CMK (cell line): Measurements from ENCODE around the gene ZNF100.
A peak's percentile ranks its signal among the peaks of the same experiment; 100 is the strongest.
"Not testable (repeated sequence)": the region's sequence is repeated elsewhere in the genome, so short reads cannot be mapped to it uniquely, and the experiment has no call there.

Experiments
- DNase-seq: peaks from one replicate; pipeline ENCODE4 v3.0.0-alpha.2; 2010; ENCODE audit warnings: low read depth

ZNF100 gene

DNA sequence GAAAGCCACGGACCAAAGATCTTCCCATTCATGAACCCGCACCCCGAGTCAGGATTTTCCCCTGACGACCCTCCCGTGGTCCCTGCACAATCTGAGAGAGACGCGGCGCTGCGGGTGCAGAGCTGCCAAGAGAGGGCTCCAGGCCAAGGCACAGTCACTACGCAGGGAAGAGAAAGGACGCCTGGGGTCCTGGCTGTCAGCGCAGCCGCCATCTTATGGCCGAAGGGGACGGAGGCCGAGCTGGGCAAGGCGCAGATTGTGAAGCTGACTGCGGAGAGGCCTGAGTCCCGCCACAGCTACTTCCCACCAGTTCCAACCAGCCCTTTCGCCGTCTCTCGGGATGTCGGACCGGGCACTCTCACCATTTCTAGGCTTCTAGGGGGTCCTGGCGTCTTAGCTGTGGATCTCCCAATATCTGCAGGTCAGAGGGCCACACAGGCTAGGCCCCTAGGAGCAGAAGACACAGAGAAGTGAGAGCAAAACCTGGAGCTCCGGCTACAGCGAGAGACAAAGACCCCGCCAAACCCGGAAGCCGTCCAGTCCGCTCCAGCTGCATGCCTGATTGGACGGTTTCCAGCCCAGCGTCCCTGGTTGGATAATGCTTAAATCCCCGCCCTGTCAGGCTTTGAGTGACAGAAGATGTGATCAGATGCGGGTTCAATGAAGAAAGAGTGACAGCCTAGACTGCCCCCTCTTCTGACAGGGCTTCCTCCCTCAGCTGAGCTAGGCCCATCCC is at the start of gene ZNF100:
Gene ZNF100 (minus strand): TSS at position 515 of the 736 bp plus-strand sequence. CDS start 150 bp downstream, at position 365.
- peak; percentile 71 for DNase-seq

DNA sequence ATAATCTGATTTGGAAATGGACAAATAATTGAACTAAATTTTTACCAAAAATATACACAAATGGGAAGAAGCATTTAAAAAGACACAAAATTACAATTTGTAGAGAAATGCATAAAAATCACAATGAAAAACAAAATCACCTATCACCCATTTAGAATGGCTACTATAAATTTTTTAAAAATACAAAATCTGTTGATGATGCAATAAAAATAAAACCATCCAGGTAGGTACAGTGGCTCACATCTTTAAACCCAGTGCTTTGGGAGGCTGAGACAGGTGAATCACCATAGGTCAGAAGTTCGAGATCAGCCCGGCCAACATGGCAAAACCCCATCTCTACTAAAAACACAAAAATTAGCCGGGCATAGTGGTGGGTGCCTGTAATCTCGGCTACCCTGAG is 45.1 kb upstream of the ZNF100 start:
- DNase-seq = no peak

DNA sequence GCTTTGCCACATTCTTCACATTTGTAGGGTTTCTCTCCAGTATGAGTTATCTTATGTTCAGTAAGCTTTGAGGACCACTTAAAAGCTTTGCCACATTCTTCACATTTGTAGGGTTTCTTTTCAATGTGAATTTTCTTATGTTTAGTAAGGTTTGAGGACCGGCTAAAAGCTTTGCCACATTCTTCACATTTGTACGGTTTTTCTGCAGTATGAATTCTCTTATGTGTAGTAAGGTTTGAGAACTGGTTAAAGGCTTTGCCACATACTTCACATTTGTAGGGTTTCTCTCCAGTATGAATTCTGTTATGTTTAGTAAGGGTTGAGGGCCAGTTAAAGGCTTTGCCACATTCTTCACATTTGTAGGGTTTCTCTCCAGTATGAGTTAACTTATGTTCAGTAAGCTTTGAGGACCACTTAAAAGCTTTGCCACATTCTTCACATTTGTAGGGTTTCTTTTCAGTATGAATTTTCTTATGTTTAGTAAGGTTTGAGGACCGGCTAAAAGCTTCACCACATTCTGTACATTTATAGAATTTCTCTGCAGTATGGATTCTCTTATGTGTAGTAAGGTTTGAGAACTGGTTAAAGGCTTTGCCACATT is 41.1 kb upstream of the ZNF100 start:
- DNase-seq = not testable (repeated sequence)

DNA sequence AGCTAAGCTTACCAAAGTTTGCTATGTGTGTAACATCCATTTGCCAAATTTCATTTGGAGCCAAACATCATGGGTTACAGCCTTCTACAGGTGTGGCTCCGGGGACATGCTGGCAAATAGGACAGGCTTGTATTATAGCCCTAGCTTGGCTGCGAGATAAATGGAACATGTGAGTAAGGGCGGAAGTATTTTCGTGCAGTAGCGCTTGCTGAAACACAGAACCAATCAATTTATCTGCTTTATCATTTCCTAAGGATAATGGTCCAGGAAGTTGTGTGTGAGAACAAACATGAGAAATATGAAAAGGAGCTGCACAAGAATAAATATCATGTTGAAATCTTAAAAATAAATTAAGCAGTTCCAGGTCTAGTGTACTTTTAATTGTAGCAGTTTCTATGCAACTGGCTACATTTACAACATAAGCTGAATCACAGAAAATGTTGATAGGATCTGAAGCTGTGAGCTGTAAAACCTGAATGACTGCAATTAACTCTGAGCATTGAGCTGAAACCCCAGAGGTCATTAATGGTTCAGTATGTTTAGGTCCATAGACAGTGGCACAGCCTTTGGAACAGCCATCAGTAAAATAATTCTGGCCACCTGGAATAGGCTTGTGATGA is 22.2 kb upstream of the ZNF100 start:
- no peak for DNase-seq

DNA sequence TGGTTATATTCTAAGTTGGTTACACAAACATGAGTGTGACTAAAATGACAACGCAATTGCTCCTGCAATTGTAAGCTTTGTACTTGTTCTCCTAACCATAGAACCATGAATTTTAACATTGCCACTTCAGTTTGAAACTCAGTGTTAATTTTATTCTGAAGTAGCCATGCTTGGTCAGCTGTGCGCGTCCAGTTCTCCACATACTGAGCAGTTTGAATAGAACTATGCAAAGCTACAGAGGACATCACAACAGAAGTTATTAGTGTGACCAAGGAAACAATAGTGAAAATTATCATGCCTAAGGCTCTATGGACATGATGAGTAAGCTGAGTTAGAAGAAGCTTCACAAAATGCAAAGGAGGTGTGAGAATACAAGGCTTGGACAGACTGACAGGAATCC is 19.6 kb upstream of the ZNF100 start:
- DNase-seq = no peak

DNA sequence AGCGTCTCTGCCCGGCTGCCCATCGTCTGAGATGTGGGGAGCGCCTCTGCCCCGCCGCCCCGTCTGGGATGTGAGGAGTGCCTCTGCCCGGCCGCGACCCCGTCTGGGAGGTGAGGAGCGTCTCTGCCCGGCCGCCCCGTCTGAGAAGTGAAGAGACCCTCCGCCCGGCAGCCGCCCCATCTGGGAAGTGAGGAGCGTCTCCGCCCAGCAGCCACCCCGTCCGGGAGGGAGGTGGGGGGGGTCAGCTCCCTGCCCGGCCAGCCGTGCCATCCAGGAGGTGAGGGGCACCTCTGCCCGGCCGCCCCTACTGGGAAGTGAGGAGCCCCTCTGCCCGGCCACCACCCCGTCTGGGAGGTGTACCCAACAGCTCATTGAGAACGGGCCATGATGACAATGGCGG is 8.4 kb upstream of the ZNF100 start:
- not testable (repeated sequence) for DNase-seq

DNA sequence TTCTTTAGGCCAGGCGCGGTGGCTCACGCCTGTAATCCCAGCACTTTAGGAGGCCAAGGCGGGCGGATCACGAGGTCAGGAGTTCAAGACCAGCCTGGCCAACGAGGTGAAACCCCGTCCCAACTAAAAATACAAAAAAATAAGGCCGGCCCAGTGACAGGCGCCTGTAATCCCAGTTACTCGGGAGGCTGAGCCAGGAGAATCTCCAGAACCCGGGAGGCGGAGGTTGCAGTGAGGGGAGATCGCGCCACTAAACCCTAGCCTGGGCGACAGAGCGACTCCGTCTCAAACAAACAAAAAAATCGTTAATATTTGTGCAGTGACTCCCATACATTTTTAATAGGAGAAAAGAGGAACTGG is 694 bp downstream of the ZNF100 start:
- DNase-seq = not testable (repeated sequence)

DNA sequence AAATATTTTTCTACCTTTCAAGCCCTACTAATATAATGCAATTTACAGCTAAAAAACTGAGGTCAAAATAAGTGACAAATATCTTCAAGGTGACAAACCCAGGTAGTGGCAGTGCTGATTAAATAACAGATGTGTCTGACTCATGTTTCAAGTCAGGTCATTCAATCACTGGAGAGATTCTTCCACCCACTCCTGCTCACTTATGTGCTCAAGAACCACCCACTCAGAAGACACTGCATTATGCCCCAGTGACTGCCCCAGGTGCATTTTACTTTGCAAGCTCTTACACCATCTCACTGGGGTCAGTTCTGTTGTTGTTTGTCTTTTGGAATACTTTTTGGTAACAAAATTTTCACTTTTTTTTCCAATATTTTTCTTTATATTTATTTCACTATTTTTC is 2.2 kb downstream of the ZNF100 start:
- no peak for DNase-seq

DNA sequence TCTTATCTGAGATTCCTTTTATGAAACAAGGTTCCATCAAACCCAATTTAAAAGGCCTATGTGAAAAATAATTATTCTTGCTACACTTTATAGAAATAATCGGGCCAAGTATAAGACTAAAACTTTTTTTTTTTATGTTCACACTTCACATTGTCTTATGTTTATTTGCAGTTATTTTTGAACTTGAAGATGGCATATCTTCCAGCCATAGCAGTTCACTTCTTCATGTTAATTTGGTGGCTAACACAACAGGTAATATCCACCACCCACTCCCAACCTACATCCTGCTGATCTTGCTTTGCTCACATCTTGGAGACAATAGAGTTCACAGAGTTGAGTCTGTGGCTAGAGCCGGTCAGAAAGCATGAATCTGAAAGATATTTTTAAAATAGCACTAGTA is 5.8 kb downstream of the ZNF100 start:
- DNase-seq = not testable (repeated sequence)

DNA sequence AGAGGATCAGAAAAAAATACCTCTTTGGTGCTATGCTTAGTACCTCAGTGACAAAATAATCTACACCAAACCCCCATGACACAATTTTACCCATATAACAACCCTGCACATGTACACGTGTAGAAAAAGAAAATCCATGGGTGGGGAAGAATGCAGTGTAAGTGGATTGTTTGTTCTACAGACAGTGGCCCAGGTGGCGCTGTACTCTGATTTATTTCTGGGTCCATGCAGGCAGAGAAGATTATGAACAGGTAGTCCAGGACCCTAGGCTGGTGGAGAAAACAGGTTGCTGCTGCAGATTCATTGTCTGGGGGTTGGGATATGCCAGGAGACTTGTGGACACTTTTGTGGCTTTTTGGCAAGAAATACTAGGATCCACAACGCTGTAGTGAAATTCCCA is 9.1 kb downstream of the ZNF100 start:
- DNase-seq = no peak

DNA sequence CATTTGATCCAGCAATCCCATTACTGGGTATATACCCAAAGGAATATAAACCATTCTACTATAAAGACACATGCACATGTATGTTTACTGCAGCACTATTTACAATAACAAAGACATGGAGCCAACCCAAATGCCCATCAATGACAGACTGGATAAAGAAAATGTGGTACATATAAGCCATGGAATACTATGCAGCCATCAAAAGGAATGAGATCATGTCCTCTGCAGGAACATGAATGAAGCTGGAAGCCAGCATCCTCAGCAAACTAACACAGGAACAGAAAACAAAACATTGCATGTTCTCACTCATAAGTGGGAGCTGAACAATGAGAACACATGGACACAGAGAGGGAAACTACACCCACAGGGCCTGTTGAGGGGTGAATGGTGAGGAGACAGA is 11.8 kb downstream of the ZNF100 start:
- DNase-seq = not testable (repeated sequence)

DNA sequence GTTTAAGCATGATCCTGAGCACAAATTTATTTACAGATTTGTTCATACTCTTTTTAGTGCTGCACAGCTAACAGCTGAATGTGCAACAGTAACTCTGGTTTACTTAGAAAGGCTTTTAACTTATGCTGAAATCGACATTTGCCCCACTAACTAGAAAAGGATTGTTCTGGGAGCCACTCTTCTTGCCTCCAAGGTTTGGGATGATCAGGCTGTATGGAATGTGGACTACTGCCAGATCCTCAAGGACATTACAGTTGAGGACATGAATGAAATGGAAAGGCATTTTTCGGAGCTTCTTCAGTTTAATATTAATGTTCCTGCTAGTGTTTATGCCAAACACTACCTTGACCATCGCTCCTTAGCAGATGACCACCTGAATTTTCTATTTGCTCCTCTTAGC is 16.0 kb downstream of the ZNF100 start:
- DNase-seq = no peak

DNA sequence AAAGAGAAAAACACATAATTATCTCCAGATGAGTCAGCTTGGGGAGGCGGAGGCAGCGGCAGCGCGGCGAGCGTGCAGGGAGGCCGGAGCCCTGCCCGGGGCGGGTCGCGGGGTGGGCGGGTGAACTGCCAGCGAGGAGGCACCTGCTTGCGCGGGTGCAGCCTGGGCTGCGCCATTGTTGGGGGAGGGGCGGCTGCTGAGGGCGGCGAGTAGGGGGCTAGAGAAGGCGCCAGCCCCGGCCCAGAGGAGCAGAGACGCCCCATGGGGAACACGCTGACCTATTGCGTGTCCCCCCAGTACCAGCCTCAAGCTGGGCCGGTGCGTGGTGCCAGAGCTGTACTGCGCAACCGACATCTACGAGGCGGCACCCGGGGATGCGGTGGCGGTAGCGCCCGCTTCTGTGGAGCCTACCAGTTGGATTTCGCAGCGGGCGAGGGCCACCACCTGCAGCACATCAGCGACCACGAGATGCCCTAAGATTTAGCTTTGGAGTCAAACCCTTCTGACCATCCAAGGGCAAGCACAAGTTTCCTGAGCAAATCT is 16.7 kb downstream of the ZNF100 start:
- DNase-seq = no peak

DNA sequence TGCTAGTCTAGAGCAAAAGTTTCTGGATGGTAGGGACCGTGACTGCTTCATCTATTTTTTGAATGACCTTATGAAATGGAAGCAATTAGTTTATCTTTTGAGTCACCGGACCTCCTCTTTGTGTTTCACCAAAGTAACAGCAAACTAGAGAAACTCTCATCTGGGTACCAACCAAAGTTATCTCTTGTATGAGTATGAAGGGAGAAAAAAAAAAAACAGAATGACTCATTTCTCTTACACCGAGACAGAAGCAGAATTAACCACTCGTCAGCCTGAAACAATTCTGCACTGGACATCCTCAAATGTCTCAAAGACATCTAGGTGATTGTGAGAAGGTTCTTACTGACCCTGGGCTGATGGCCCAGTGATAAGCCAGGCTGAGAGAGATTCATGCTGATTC is 18.3 kb downstream of the ZNF100 start:
- DNase-seq = no peak

DNA sequence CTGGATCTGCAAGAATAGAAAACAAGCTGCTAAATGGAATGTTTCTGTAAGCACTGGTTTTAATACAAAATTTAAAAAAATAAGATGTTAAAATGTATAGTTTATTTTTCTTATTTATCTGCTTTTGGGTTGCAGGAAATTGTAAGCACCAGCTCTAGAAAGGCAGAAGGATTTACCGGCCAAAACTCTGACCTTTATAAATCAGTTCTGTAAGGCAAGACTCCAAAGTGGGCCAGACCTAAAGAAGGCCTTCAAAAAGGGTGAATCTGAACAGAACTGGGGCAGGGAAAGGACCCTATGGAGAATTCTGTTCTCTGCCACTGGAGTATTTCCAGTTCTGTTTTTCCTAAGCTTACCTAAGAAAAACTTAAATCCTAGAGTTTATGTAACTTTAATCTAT is 19.3 kb downstream of the ZNF100 start:
- DNase-seq = no peak

DNA sequence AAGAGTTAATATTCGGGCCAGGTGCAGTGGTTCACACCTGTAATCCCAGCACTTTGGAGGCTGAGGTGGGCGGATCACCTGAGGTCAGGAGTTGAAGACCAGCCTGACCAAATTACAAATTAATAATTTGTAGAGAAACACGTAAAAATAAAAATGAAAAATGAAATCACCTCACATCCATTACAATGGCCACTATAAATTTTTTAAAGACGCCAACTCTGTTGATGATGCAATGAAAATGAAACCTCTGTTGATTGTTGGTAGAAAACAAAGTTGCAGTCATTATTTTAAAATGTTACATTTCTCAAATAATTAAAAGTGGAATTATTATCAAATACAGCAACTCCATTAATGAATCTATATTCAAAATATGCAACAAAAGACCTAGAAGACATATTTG is 26.8 kb downstream of the ZNF100 start:
- DNase-seq = no peak

DNA sequence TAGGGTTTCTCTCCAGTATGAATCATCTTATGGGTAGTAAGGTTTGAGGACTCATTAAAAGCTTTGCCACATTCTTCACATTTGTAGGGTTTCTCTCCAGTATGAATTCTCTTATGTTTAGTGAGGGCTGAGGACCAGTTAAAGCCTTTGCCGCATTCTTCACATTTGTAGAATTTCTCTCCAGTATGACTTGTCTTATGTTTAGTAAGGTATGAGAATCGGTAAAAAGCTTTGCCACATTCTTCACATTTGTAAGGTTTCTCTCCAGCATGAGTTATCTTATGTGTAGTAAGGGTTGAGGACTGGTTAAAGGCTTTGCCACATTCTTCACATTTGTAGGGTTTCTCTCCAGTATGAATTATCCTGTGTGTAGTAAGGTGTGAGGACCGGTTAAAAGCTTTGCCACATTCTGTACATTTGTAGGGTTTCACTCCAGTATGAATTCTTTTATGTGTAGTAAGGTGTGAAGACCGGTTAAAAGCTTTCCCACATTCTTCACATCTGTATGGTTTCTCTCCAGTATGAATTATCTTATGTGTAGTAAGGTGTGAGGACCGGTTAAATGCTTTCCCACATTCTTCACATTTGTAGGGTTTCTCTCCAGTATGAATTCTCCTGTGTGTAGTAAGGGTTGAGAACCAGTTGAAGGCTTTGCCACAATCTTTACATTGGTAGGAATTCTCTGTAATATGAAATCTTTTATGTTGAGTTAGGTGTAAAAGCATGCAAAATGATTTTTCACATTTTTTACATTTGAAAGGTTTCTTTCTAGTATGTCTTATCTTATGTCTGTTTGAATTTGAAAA is 40.2 kb downstream of the ZNF100 start:
- DNase-seq = not testable (repeated sequence)

DNA sequence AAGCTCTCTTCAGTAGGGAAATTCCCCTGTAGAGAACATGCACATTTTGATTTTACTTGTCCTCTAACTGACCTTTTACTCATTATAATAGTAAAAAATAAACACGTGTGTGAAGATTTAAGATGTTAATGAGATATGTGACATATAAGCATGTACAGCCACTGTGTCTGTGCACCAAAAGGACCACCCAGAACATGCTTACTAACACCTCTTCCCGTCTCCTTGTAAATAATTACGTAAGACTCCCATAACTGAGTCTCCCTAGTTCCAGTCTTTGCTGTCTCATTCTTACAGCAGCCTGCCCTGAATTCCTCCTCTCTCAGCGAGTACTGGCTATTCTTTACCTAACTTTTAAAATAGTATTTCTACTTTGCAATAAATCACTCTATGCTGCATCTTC is 53.6 kb downstream of the ZNF100 start:
- DNase-seq = no peak

DNA sequence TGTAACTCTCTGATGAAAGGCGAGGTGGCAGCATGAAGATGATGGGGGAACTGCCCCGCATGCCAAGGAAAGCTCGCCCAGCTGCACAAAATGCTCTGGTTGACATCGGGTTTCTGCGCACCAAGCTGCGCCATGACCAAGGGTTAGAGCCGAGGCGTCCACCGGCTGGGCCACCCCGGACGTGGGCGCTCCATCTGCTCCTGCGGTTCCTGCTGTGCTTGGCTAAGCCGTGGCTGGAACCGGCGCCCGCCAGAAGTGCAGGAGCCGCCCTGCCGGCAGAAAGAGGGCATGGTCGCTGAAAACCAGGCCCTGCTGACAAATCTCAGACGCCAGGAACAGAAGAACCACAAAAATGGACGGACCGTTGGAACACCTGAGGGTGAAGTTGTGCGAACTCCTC is 57.9 kb downstream of the ZNF100 start:
- no peak for DNase-seq

DNA sequence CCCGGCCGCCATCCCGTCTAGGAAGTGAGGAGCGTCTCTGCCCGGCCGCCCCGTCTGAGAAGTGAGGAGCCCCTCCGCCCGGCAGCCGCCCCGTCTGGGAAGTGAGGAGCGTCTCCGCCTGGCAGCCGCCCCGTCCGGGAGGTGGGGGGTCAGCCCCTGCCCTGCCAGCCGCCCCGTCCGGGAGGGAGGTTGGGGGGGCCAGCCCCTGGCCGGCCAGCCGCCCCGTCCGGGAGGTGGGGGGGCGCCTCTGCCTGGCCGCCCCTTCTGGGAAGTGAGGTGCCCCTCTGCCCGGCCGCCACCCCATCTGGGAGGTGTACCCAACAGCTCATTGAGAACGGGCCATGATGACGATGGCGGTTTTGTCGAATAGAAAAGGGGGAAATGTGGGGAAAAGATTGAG is 59.5 kb downstream of the ZNF100 start:
- DNase-seq = not testable (repeated sequence)

DNA sequence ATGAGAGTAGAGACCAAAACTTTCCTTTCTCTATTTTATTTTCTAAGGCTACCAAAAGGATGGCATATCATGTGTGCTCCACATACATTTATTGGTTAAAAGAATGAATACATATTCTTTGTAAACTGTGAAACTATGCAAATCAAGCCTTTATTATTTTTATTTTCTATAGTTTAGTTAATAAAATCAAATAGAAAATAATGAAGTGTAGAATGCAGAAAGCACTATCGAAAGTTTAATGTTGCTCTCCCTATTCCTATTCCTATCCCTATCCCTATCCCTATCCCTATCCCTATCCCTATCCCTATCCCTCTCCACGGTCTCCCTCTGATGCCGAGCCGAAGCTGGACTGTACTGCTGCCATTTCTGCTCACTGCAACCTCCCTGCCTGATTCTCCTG is 60.3 kb downstream of the ZNF100 start:
- no peak for DNase-seq

DNA sequence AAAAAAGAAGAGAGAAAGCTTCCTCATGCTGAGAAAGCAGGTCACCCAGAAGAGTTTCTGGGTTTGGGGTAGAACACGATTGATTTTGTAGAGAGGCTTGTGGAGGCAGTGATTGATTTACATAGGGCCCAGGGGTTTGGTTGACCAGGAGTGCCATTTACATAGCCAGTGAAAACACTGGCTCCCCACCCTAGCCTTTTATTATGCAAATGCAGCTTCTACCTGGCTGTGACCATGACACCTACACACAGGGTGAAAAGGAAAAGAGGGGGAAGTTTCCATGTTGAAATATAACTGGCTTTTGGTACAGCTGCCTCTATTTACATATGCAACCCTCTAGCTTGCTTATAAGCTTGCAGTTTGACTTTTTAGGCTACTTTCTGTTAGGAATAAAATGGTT is 62.0 kb downstream of the ZNF100 start:
- DNase-seq = no peak
